Activated naive CD8-positive, alpha-beta T cell (primary cell): Measurements from ENCODE around the gene LHFPL4.
"Not testable (repeated sequence)": the region's sequence is repeated elsewhere in the genome, so short reads cannot be mapped to it uniquely, and the experiment has no call there.

ENCODE experiments used
- H3K27ac Mint-ChIP-seq: one replicate; pipeline ENCODE4 v1.8.0; 2021; ENCODE audit warnings: mixed read lengths
- H3K27me3 Mint-ChIP-seq: one replicate; pipeline ENCODE4 v1.8.0; 2021; ENCODE audit warnings: mixed read lengths
- H3K36me3 Mint-ChIP-seq: one replicate; pipeline ENCODE4 v1.8.0; 2021; ENCODE audit warnings: mixed read lengths
- H3K4me1 Mint-ChIP-seq: one replicate; pipeline ENCODE4 v1.8.0; 2021; ENCODE audit warnings: low read depth, mixed read lengths
- H3K4me3 Mint-ChIP-seq: one replicate; pipeline ENCODE4 v1.8.0; 2021; ENCODE audit warnings: mild to moderate bottlenecking, mixed read lengths
- H3K9me3 Mint-ChIP-seq: one replicate; pipeline ENCODE4 v1.8.0; 2021; ENCODE audit warnings: low read depth, mixed read lengths

LHFPL4 gene

DNA sequence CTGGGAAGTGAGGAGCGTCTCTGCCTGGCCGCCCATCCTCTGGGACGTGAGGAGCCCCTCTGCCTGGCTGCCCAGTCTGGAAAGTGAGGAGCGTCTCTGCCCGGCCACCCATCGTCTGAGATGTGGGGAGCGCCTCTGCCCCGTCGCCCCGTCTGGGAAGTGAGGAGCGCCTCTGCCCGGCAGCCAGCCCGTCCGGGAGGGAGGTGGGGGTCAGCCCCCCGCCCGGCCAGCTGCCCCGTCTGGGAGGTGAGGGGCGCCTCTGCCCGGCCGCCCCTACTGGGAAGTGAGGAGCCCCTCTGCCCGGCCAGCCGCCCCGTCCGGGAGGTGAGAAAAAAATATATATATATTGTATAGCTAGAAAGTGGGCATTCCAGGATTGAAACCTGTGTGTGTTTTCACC is 6.4 kb upstream of the LHFPL4 start:
- H3K9me3 Mint-ChIP-seq, H3K4me3 Mint-ChIP-seq, H3K27ac Mint-ChIP-seq, H3K4me1 Mint-ChIP-seq, H3K36me3 Mint-ChIP-seq: not testable (repeated sequence)
- peaks cover 13% of the 10 kb centered on the region for H3K27me3 Mint-ChIP-seq

DNA sequence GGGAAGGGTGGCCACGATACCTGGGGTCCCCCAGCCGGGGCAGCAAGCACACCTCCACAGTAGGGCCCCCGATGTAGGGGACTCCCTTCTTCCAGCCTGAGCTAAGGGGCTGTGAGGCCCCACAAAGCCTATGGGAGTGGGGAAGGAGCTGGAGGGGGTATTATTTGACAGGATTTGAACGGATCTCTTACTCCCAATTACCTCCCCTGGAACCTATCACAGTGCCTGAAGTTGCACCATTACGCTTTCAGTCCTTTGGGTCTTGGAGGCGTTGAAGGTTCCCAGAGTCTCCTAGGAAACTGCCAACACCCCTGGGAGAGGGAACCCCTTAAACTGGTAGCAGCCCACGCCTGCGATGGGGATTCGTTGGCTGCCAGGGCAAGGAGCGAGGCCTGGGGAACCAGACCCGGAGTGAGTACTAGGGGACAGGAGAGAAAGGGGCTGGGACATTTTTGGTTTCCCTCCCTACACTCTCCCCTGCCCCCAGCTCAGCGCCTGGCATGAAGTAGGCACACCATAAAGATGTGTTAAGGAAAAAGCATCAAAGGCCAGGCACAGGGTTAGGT is 409 bp upstream of the LHFPL4 start:
- Mint-ChIP-seq H3K27me3 (peaks cover 33% of the 10 kb centered on the region), H3K4me1 (peaks cover 12% of the 10 kb centered on the region), H3K9me3 (peaks cover 4% of the 10 kb centered on the region), H3K27ac (no peak overlapping the region), H3K4me3 (no peak overlapping the region), H3K36me3 (peaks cover 2% of the 10 kb centered on the region)

DNA sequence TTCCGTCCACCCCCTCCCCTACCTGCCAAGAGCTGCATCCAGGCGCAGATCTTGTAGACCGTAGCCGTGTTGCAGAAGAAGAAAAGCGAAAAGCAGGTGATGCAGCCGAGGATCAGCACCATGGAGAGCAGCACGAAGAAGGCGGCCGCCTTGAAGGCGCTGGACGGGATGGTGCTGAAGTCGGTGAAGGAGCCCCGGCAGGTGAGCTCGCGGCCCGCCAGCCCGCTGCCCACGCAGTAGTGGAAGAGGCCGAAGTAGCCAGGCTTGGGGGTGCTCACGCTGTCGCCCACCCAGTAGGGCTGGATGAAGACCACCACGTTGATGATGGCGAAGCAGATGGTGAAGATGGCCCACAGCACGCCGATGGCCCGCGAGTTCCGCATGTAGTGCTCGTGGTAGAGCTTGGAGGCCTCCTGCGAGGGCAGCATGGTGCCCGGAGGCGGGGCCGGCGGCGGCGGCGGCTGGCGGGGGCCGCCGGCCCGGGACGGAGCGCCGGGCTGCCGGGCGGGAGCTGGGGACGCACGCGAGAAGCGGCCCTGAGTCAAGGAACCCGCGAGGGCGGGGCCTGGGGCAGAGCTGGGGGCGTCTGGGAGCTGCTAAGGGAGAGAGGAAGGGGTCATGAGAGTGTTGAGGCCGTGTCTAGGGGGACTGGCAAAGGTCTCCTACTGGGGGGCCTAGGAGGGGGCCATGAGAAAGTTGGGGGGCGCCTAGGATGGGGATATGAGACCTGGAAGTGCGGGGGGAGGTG is 1.2 kb downstream of the LHFPL4 start:
- Mint-ChIP-seq H3K36me3 (peaks cover 2% of the 10 kb centered on the region), H3K9me3 (peaks cover 4% of the 10 kb centered on the region), H3K4me1 (peaks cover 12% of the 10 kb centered on the region), H3K27me3 (peaks cover 42% of the 10 kb centered on the region), H3K4me3 (peak overlapping the region; percentile 56), H3K27ac (no peak overlapping the region)

DNA sequence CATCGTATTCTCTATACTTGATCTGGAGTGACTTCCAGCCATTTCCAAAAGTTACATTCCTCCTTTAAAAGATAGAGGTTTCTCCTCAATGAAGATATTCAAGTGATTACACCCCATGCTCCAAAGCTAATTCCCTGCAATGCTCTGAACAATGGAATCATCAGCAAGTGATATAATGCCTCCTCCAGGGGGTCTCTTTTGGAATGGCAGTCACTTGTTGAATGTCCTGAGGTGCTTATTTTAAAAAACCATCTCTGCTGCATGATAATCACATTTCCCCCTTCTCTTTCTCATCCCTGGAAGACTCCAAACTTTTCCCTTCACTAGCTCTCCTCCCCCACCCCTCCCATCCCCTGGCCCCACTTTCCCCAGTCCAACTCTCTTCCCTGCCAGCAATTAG is 2.6 kb downstream of the LHFPL4 start:
- peaks cover 4% of the 10 kb centered on the region for H3K9me3 Mint-ChIP-seq

DNA sequence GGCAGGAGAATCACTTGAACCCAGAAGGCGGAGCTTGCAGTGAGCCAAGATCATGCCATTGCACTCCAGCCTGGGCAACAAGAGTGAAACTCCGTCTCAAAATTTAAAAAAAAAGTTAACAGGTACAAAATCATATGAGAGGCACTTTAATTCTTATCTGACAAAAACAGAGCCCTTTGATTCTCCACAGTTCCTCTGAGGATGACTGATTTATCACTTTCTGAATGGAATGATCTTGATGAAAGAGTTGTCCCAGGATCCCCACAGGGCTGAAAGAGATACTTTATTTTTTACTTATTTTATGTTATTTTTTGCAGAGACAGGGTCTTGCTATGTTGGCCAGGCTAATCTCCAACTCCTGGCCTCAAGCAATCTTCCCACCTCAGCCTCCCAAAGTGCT is 4.0 kb downstream of the LHFPL4 start:
- Mint-ChIP-seq H3K36me3 (peaks cover 2% of the 10 kb centered on the region), H3K27me3 (peaks cover 46% of the 10 kb centered on the region), H3K9me3 (peaks cover 4% of the 10 kb centered on the region), H3K4me1 (peaks cover 12% of the 10 kb centered on the region), H3K27ac (no peak overlapping the region), H3K4me3 (no peak overlapping the region)

More for the DNA sequence above, 2.6 kb downstream of the LHFPL4 start:
- H3K4me3 Mint-ChIP-seq: no peak overlapping the region
- peaks cover 2% of the 10 kb centered on the region for H3K36me3 Mint-ChIP-seq
- H3K27me3 Mint-ChIP-seq: peaks cover 49% of the 10 kb centered on the region
- peaks cover 12% of the 10 kb centered on the region for H3K4me1 Mint-ChIP-seq
- H3K27ac Mint-ChIP-seq: no peak overlapping the region

DNA sequence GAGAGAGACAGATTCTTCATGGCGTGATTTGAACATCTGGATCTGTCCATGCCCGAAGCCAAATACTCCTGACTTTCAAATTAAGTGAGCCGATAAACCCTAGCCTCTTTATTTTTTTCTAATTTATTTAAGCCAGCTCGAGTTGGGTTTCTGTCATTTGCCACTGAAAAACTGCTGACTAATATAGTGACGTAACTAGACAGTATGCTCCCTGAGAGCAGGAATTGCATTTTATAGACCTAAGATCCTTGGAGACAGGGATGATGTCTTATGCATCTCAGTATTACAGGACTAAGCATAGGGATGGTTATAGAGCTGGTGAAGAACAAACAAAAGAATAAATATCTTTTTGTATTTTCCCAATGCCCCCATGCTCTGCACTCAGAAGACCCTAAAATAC is 4.6 kb downstream of the LHFPL4 start:
- Mint-ChIP-seq H3K36me3 (peaks cover 2% of the 10 kb centered on the region), H3K4me3 (no peak overlapping the region), H3K27me3 (peaks cover 44% of the 10 kb centered on the region), H3K9me3 (peaks cover 4% of the 10 kb centered on the region), H3K4me1 (peaks cover 12% of the 10 kb centered on the region), H3K27ac (no peak overlapping the region)

DNA sequence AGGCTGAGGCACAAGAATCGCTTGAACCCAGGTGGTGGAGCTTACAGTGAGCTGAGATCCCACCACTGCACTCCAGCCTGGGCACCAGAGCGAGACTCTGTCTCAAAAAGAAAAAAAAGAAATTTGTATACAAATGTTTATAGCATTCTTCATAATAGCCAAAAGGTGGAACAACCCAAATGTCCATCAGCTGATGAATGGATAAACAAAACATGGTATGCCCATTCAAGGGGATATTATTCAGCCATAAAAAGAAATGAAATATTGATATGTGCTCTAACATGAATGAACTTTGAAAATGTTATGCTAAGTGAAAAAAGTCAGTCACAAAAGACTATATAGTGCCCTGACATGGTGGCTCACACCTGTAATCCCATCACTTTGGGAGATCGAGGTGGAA is 11.4 kb downstream of the LHFPL4 start:
- no peak overlapping the region for H3K27ac Mint-ChIP-seq
- no peaks in the 10 kb centered on the region for H3K4me1 Mint-ChIP-seq
- peaks cover 10% of the 10 kb centered on the region for H3K27me3 Mint-ChIP-seq
- H3K36me3 Mint-ChIP-seq: no peaks in the 10 kb centered on the region
- H3K4me3 Mint-ChIP-seq: no peak overlapping the region
- H3K9me3 Mint-ChIP-seq: no peaks in the 10 kb centered on the region

DNA sequence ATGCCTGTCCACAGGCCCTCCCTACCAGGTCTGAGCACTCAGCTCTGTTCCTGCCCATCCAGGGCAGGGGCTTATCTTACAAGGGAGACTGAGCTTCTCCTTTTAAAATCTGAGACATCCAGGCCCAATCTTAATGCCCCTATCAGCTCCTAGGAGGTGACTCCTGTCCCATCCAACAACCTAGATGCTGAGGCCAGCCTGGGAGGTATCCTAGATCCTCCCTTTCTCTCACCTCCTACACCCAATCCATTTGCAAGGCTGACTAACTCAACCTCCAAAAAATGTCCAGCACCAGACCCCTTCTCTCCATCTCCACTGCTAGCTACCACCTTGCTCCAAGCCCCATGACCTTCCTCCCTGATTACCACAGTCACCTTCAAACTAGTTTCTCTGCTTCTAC is 17.4 kb downstream of the LHFPL4 start:
- Mint-ChIP-seq H3K27me3 (peaks cover 11% of the 10 kb centered on the region), H3K36me3 (no peaks in the 10 kb centered on the region), H3K4me3 (no peak overlapping the region), H3K27ac (no peak overlapping the region), H3K9me3 (no peaks in the 10 kb centered on the region), H3K4me1 (no peaks in the 10 kb centered on the region)

DNA sequence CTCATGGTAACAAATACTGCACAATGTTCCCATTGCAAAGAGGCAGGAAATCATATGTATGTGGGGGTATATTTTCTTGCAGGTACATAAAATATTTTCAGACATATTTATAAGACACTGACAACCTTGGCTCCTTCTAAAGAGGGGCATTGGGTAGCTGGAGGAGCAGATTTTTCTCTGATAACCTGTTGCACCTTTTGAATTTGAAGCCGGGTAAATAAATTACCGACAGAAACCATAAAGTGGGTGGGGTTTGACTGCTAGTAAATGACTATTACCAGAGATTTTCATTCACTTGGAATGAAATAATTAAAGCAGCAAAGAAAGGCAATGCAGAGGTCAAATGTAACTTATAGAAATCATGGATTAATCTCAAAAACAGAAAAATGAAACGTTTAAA is 19.2 kb downstream of the LHFPL4 start:
- Mint-ChIP-seq H3K4me3 (no peak overlapping the region), H3K27me3 (peaks cover 11% of the 10 kb centered on the region), H3K27ac (no peak overlapping the region), H3K9me3 (no peaks in the 10 kb centered on the region), H3K4me1 (no peaks in the 10 kb centered on the region), H3K36me3 (no peaks in the 10 kb centered on the region)

DNA sequence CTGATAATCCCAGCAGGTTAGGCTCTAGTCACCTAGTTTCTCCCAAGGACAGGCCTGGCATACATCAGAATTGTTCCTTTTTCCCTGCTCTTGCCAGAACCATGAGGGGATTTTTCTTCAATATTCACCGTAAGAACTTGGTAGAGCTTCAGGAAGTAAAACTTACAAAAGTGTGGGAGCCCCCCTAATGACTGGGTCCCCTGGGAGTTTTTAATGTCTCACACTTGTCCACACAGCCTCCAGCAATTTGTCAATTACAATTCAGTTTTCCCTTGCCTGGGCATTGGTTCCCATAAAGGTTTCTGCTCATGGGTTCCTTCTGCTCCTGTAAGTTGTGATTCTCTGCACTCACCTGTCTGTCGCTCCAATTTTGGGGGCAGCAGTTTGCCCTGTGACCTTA is 28.5 kb downstream of the LHFPL4 start:
- Mint-ChIP-seq H3K27me3 (peaks cover 17% of the 10 kb centered on the region), H3K9me3 (peaks cover 11% of the 10 kb centered on the region), H3K4me1 (no peaks in the 10 kb centered on the region), H3K4me3 (no peak overlapping the region), H3K27ac (no peak overlapping the region), H3K36me3 (peaks cover 6% of the 10 kb centered on the region)

DNA sequence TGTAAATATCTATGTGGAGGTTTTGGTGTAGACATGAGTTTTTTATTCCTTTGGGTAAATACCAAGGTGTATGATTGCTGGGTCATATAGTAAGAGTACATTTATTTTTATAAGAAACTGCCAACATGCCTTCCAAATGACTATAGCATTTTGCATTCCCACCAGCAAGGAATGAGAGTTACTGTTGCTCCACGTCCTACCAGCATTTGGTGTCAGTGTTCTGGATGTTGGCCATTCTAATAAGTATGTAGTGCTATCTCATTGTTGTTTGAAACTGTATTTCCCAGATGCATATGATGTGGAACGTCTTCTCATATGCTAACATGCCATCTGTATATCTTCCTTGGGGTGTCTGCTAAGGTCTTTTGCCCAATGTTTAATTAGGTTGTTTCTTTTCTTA is 38.7 kb downstream of the LHFPL4 start:
- Mint-ChIP-seq H3K9me3 (no peaks in the 10 kb centered on the region), H3K27me3 (peaks cover 5% of the 10 kb centered on the region), H3K4me1 (no peaks in the 10 kb centered on the region), H3K27ac (no peak overlapping the region), H3K4me3 (no peak overlapping the region), H3K36me3 (no peaks in the 10 kb centered on the region)

DNA sequence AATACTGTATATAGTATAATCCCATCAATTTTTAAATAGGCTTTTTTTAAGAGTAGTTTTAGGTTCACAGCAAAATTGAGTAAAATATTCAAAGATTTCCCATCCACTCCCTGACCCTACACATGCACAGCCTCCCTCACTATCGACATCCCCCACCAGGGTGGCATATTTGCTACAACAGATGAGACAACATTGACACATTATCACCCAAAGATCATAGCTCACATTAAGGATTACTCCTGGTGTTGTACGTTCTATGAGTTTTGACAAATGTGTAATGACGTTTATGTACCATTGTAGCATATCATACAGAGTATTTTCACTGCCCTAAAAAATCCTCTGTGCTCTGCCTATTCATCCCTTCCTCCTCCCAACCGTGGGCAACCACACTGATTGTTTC is 39.3 kb downstream of the LHFPL4 start:
- Mint-ChIP-seq H3K27ac (no peak overlapping the region), H3K4me1 (no peaks in the 10 kb centered on the region), H3K4me3 (no peak overlapping the region), H3K9me3 (no peaks in the 10 kb centered on the region), H3K36me3 (no peaks in the 10 kb centered on the region), H3K27me3 (peaks cover 9% of the 10 kb centered on the region)

DNA sequence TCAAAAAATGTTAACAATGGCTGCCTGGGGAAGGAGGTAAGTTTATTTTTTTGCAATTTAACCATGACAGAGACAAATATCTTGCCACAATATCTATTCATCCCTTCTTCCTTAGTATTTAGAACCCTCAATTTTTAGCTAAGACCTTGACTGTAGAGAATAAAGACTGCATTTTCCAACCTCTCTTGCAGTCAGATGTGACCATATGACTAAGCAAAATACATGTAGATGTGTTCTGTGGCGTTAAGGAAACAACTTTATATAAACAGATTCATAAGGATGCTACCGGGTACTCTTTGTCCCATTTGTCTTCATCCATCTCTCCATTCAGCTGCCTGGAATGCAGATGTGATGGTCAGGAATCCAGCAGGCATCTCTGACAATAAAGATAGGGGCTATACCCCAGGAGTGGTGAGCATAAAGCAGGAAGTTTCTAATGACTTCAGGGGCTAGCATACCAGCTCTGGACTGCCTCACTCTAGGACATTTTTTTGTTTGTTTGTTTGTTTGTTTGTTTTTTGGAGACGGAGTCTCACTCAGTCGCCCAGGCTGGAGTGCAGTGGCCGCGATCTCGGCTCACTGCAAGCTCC is 41.1 kb downstream of the LHFPL4 start:
- Mint-ChIP-seq H3K4me3 (no peak overlapping the region), H3K27ac (no peak overlapping the region), H3K4me1 (no peaks in the 10 kb centered on the region), H3K36me3 (no peaks in the 10 kb centered on the region), H3K27me3 (peaks cover 11% of the 10 kb centered on the region), H3K9me3 (no peaks in the 10 kb centered on the region)

DNA sequence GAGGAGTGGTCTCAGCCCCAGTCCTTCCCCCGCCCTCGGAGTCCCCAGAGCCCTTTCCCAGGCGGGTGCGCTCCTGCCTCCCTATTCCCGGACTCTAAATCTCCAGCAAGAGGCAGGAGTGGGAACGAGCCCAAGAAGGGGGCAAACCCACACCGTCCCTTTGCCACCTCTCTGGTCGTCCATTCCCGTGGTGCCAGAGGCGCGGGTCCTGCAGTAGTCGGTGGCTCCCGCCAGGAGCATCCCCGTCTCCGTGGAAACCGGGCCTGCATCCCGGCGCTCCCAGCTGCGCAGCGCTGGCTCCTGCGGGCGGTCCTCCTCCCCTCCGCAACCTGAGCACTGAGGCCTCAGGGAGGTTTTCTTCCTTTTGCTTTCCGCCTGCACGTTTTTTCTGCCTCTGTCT is 44.8 kb downstream of the LHFPL4 start:
- Mint-ChIP-seq H3K36me3 (no peaks in the 10 kb centered on the region), H3K4me1 (no peaks in the 10 kb centered on the region), H3K4me3 (no peak overlapping the region), H3K27me3 (peaks cover 17% of the 10 kb centered on the region), H3K9me3 (no peaks in the 10 kb centered on the region), H3K27ac (no peak overlapping the region)

DNA sequence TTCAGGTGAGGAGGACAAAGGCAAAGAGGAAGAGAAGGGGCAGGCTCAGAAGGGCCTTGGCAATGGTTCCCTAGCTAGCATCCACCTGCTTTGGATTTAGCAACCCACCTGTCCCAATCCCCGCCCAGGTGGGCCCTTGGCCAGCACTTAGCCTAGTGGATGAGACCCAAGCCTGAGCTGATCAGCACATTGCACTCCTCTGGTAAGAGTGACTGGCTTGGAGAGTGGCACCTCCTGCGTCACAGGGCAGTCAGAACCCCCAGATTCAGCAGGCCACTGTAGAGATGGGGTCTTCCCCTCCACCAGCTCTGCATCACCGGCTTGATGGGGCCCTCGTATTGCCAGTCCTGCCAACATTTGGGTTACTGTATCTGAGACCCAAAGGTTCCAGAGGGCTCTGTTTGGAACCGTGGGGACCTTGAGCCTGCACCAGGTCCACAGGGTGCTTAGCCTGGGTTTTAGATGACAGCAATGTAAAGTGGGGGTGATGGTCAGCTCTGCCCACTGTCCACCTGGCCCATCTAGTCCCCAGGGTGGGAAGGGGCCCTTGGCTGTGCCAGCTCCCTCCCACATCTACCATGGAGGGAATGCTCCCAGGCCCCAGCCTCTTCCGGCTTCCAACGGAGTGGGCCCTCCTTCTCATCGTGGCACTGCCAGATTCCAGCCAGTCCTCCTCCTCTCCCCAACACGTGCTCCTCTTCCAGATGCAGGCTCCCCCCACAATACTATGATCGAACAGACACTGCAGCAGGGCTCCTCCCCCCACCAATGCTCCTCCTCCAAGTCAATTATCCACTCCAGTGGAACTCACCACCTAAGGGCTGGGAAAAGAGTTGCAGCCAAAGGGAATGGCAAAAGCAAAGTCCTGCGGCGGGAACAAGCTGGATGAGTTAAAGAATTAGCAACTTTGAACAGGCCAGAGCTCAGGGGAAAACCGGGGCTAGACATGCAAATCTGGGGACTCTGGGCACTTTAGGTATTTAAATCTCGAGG is 45.7 kb downstream of the LHFPL4 start:
- Mint-ChIP-seq H3K9me3 (no peaks in the 10 kb centered on the region), H3K36me3 (no peaks in the 10 kb centered on the region), H3K27me3 (peaks cover 17% of the 10 kb centered on the region), H3K4me1 (no peaks in the 10 kb centered on the region), H3K27ac (no peak overlapping the region), H3K4me3 (no peak overlapping the region)
